K562 (cell line): ENCODE data around the gene ZBTB20. TPM values are rescaled to one million over a fixed set of nuclear protein-coding genes. Genes with fewer than 3 reads are reported as not detected.

Source experiments
- ATAC-seq: fragments of 200-7000 bp; cut with Tn5 transposase; 3 replicates; pipeline ENCODE4 v1.9.1; 2020; ENCODE audit warnings: moderate library complexity
- BruUV-seq: library from RNA; stranded (reverse); fragments of 400-500 nt; replicated peaks from 2 replicates; lab custom pipeline; 2021; lab: Mats Ljungman, UMichigan
- CTCF ChIA-PET: fragments of 300-600 bp; formaldehyde crosslinking; extraction: SDS; loops from one replicate; lab custom pipeline; 2021; ENCODE audit warnings: low intra/inter-chr PET ratio; lab: Yijun Ruan, JAX
- POLR2A ChIA-PET: fragments of 300-600, 350-650 bp; sonication (Branson Sonifier 250); formaldehyde crosslinking; extraction: SDS; loops from one replicate; lab custom pipeline; 2021; ENCODE audit warnings: antibody characterized with exemption, inconsistent platforms; lab: Yijun Ruan, JAX
- DNase-seq, 4 experiments: peaks; one replicate each; pipeline versions ENCODE4 v3.0.0 to v3.0.0-alpha.2; 2011 to 2018; ENCODE audit warnings: low spot score in 3 of 4, mixed read lengths in 3 of 4; ENCODE audit errors: extremely low read depth in 1 of 4
- FAIRE-seq: peaks from 2 replicates; lab custom pipeline; 2011; peaks lifted over from hg19 to GRCh38; lab: Jason Lieb, UNC
- H2AFZ ChIP-seq: 2 replicates; pipeline ENCODE4 v1.6.0; 2011; ENCODE audit warnings: low read depth, low read length, control low read depth, inconsistent platforms
- H3K27ac ChIP-seq: fragments of 200-600 bp; 3 replicates; pipeline ENCODE4 v1.8.0; 2011; ENCODE audit warnings: low read depth, mild to moderate bottlenecking, control low read depth, inconsistent platforms, low read length, moderate library complexity, mixed read lengths; ENCODE audit errors: extremely low read depth
- H3K27me3 ChIP-seq, 2 experiments: fragments of 300-600 bp in 1 of 2; 2 replicates in 1 of 2; 3 replicates in 1 of 2; pipeline versions ENCODE4 v1.6.0 to v1.8.0; 2011; ENCODE audit warnings: inconsistent platforms in 2 of 2, low read length in 2 of 2, mild to moderate bottlenecking in 1 of 2, mixed read lengths in 1 of 2, moderate library complexity in 1 of 2; ENCODE audit not compliant: control insufficient read depth in 2 of 2, insufficient read depth in 2 of 2
- H3K36me3 ChIP-seq: fragments of 300-600 bp; 3 replicates; pipeline ENCODE4 v1.8.0; 2011; ENCODE audit warnings: mild to moderate bottlenecking, low read length, inconsistent platforms; ENCODE audit not compliant: control insufficient read depth, insufficient read depth
- H3K4me1 ChIP-seq, 2 experiments: fragments of 200-600 bp in 1 of 2; replicated peaks in 1 of 2; 2 replicates in 1 of 2; 3 replicates in 1 of 2; pipeline versions ENCODE4 v1.5.1 to v1.8.0; 2011; ENCODE audit warnings: inconsistent platforms in 2 of 2, low read length in 2 of 2, mild to moderate bottlenecking in 1 of 2, mixed read lengths in 1 of 2, moderate library complexity in 1 of 2; ENCODE audit not compliant: control insufficient read depth in 2 of 2, insufficient read depth in 2 of 2
- H3K4me2 ChIP-seq: 2 replicates; pipeline ENCODE4 v1.6.1; 2011; ENCODE audit warnings: low read length, control low read depth, inconsistent platforms, mixed read lengths; ENCODE audit not compliant: insufficient read depth
- H3K4me3 ChIP-seq: fragments of 200-600 bp; sonication (generic), shearing (Covaris generic); 2 replicates; pipeline ENCODE4 v1.5.1; 2016; ENCODE audit warnings: control low read depth, inconsistent platforms
- H3K79me2 ChIP-seq: fragments of 200-600 bp; 3 replicates; pipeline ENCODE4 v1.8.0; 2011; ENCODE audit warnings: low read length, inconsistent platforms; ENCODE audit not compliant: control insufficient read depth, insufficient read depth
- H3K9ac ChIP-seq, 2 experiments: 2 replicates each; pipeline versions ENCODE4 v1.6.0 to v1.6.1; 2011; ENCODE audit warnings: low read depth in 2 of 2, low read length in 2 of 2, control low read depth in 1 of 2, inconsistent platforms in 1 of 2, mild to moderate bottlenecking in 1 of 2, mixed read lengths in 1 of 2; ENCODE audit not compliant: insufficient read depth in 1 of 2
- H3K9me1 ChIP-seq: one replicate; pipeline ENCODE4 v1.6.0; 2011; ENCODE audit warnings: inconsistent platforms, mild to moderate bottlenecking, low read length, moderate library complexity; ENCODE audit not compliant: control insufficient read depth, insufficient read depth
- H3K9me3 ChIP-seq: replicated peaks from 2 replicates; pipeline ENCODE4 v1.5.1; 2011; ENCODE audit warnings: low read depth, low read length, inconsistent platforms; ENCODE audit not compliant: control insufficient read depth, insufficient read depth
- H4K20me1 ChIP-seq: replicated peaks from 2 replicates; pipeline ENCODE4 v1.6.1; 2011; ENCODE audit warnings: low read length, inconsistent platforms, mixed read lengths; ENCODE audit not compliant: control insufficient read depth, insufficient read depth
- DIDO1 ChIP-seq: fragments of 450-650 bp; IDR thresholded peaks from 2 replicates; pipeline ENCODE4 v1.6.1; 2016; ENCODE audit warnings: low read depth, missing biosample characterization, missing genetic modification characterization
- GATA2 ChIP-seq: sonication (generic); formaldehyde crosslinking; IDR thresholded peaks from 2 replicates; pipeline ENCODE4 v1.4.0; 2020; ENCODE audit warnings: mild to moderate bottlenecking, missing genetic modification reagents
- HDAC6 ChIP-seq: IDR thresholded peaks from 2 replicates; pipeline ENCODE4 v1.6.1; 2012; ENCODE audit warnings: low read depth, mild to moderate bottlenecking, control low read depth, inconsistent platforms, low read length, moderate library complexity
- KAT7 ChIP-seq: sonication (generic); formaldehyde crosslinking; IDR thresholded peaks from 2 replicates; pipeline ENCODE4 v1.8.0; 2022; ENCODE audit warnings: missing genetic modification reagents, mild to moderate bottlenecking, borderline replicate concordance
- MAFF ChIP-seq: IDR thresholded peaks from 2 replicates; pipeline ENCODE4 v1.6.1; 2012; ENCODE audit warnings: low read length, improper control_type of control experiment
- NR2C1 ChIP-seq, 2 experiments: fragments of 450-650 bp; IDR thresholded peaks; 2 replicates each; pipeline ENCODE4 v1.6.1; 2017; ENCODE audit warnings: mild to moderate bottlenecking in 2 of 2, antibody characterized with exemption in 1 of 2, inconsistent platforms in 1 of 2, missing compliant biosample characterization in 1 of 2, missing genetic modification characterization in 1 of 2
- PCBP1 ChIP-seq: fragments of 200-400 bp; formaldehyde crosslinking; IDR thresholded peaks from 2 replicates; pipeline ENCODE4 v1.6.1; 2018; ENCODE audit warnings: mild to moderate bottlenecking, low read depth, low read length; ENCODE audit not compliant: poor library complexity, severe bottlenecking
- TAF9B ChIP-seq: fragments of 450-650 bp; IDR thresholded peaks from 2 replicates; pipeline ENCODE4 v1.6.1; 2018; ENCODE audit warnings: mild to moderate bottlenecking; ENCODE audit not compliant: partially characterized antibody
- ZBTB33 ChIP-seq: sonication (generic); formaldehyde crosslinking; IDR thresholded peaks from 2 replicates; pipeline ENCODE4 v1.8.1; 2023; ENCODE audit warnings: mild to moderate bottlenecking, missing genetic modification reagents
- ZZZ3 ChIP-seq: fragments of 450-650 bp; IDR thresholded peaks from 2 replicates; pipeline ENCODE4 v1.6.1; 2016; ENCODE audit warnings: antibody characterized with exemption, mild to moderate bottlenecking, moderate library complexity
- in situ Hi-C: fragments of 300-500 bp; cut with MboI; formaldehyde crosslinking; loops from 4 replicates; pipeline ENCODE4 v1.15.0; 2018; ENCODE audit warnings: inconsistent platforms, mixed read lengths
- intact Hi-C: fragments of 100-400 bp; cut with micrococcal nuclease; formaldehyde crosslinking; loops from 2 replicates; pipeline ENCODE4 v1.14.2; 2022
- polyA plus RNA-seq, 8 experiments: library from polyadenylated mRNA; depleted of rRNA in 4 of 8; stranded (reverse) in 5 of 8; unstranded in 3 of 8; fragments of >200 nt; fragmentation: Nextera tagmentation in 2 of 8; fragmentation: Illumina TruSeq in 1 of 8; extraction: Ambion mirVana in 2 of 8; extraction: Trizol in 1 of 8; gene quantifications; 2 replicates each; pipeline versions ENCODE4 v1.2.1 to v1.2.3, GENCODE V29; 2011 to 2014; ENCODE audit warnings: inconsistent platforms in 1 of 8, missing spikeins in 1 of 8
- total RNA-seq, 7 experiments: library from RNA; depleted of rRNA in 6 of 7; stranded (reverse); fragments of >200 nt in 6 of 7; fragmentation: Illumina TruSeq in 2 of 7; extraction: Trizol in 2 of 7; gene quantifications; 2 replicates each; pipeline versions ENCODE4 v1.2.1 to v1.2.3, GENCODE V29; 2011 to 2021; ENCODE audit warnings: low replicate concordance in 1 of 7
- TF ChIP-seq, protein P1 (sequence below): fragments of 450-650 bp; IDR thresholded peaks from 2 replicates; pipeline ENCODE4 v1.6.1; 2016; ENCODE audit warnings: low read depth
- TF ChIP-seq, protein P2 (sequence below): fragments of 450-650 bp; formaldehyde crosslinking; IDR thresholded peaks from 2 replicates; pipeline ENCODE4 v1.4.0; 2020; ENCODE audit warnings: mild to moderate bottlenecking, moderate library complexity

The ZBTB20 gene
- total and polyA plus RNA-seq, 9 of the 15 experiments (the other 6 are each of a cell fraction or from before 2014, with no cell fraction given), result 0.17 to 1.7 (median 0.45) TPM

GRCh38 chr3:114760679-114761078 is 386.4 kb downstream of the ZBTB20 start:
- ChIA-PET POLR2A (no interaction called here), CTCF (no interaction called here)
- no peak overlapping the region for H3K4me2 ChIP-seq
- H3K4me3 ChIP-seq, result no peak overlapping the region
- H3K4me1 ChIP-seq, result no peaks in the 10 kb centered on the region
- no peaks in the 10 kb centered on the region for H3K27me3 ChIP-seq
- no peak overlapping the region for H3K27ac ChIP-seq
- no peak for ATAC-seq
- H4K20me1 ChIP-seq, result no peaks in the 10 kb centered on the region
- intact Hi-C loops (no loop called here), in situ Hi-C loops (no loop called here)
- no peaks in the 10 kb centered on the region for H3K79me2 ChIP-seq
- no peaks in the 10 kb centered on the region for H3K9me1 ChIP-seq
- no TSS peak for BruUV-seq
- H3K9ac ChIP-seq, result no peak overlapping the region
- DNase-seq, result no peak
- FAIRE-seq, result no peak
- no peak overlapping the region for H2AFZ ChIP-seq
- H3K9me3 ChIP-seq, result no peaks in the 10 kb centered on the region; the same call in 1 of the 2 replicates
- H3K36me3 ChIP-seq, result no peaks in the 10 kb centered on the region
- TF ChIP-seq PCBP1 (no peak), MAFF (no peak), ZBTB33 (CRISPR knock-in tag) (no peak), GATA2 (CRISPR knock-in tag) (no peak), TAF9B (no peak), HDAC6 (no peak), DIDO1 (tag) (no peak), NR2C1 (IDR thresholded peaks at IDR 0.05) (no peak), NR2C1 (tag; IDR thresholded peaks at IDR 0.05) (no peak), KAT7 (CRISPR knock-in tag) (no peak), ZZZ3 (no peak)
- TF ChIP-seq, protein P1, sequence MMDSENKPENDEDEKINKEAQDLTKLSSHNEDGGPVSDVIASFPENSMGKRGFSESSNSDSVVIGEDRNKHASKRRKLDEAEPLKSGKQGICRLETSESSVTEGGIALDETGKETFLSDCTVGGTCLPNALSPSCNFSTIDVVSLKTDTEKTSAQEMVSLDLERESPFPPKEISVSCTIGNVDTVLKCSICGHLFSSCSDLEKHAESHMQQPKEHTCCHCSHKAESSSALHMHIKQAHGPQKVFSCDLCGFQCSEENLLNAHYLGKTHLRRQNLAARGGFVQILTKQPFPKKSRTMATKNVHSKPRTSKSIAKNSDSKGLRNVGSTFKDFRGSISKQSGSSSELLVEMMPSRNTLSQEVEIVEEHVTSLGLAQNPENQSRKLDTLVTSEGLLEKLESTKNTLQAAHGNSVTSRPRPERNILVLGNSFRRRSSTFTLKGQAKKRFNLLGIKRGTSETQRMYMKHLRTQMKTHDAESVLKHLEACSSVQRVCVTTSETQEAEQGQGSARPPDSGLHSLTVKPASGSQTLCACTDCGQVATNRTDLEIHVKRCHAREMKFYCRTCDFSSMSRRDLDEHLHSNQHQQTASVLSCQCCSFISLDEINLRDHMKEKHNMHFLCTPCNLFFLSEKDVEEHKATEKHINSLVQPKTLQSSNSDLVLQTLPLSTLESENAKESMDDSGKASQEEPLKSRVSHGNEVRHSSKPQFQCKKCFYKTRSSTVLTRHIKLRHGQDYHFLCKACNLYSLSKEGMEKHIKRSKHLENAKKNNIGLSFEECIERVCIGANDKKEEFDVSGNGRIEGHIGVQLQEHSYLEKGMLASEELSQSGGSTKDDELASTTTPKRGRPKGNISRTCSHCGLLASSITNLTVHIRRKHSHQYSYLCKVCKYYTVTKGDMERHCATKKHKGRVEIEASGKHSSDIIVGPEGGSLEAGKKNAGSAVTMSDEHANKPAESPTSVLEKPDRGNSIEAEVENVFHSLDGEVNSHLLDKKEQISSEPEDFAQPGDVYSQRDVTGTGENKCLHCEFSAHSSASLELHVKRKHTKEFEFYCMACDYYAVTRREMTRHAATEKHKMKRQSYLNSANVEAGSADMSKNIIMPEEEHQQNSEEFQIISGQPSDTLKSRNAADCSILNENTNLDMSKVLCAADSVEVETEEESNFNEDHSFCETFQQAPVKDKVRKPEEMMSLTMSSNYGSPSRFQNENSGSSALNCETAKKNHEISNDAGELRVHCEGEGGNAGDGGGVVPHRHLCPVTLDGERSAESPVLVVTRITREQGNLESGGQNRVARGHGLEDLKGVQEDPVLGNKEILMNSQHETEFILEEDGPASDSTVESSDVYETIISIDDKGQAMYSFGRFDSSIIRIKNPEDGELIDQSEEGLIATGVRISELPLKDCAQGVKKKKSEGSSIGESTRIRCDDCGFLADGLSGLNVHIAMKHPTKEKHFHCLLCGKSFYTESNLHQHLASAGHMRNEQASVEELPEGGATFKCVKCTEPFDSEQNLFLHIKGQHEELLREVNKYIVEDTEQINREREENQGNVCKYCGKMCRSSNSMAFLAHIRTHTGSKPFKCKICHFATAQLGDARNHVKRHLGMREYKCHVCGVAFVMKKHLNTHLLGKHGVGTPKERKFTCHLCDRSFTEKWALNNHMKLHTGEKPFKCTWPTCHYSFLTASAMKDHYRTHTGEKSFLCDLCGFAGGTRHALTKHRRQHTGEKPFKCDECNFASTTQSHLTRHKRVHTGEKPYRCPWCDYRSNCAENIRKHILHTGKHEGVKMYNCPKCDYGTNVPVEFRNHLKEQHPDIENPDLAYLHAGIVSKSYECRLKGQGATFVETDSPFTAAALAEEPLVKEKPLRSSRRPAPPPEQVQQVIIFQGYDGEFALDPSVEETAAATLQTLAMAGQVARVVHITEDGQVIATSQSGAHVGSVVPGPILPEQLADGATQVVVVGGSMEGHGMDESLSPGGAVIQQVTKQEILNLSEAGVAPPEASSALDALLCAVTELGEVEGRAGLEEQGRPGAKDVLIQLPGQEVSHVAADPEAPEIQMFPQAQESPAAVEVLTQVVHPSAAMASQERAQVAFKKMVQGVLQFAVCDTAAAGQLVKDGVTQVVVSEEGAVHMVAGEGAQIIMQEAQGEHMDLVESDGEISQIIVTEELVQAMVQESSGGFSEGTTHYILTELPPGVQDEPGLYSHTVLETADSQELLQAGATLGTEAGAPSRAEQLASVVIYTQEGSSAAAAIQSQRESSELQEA, result no peak
- TF ChIP-seq, protein P2, sequence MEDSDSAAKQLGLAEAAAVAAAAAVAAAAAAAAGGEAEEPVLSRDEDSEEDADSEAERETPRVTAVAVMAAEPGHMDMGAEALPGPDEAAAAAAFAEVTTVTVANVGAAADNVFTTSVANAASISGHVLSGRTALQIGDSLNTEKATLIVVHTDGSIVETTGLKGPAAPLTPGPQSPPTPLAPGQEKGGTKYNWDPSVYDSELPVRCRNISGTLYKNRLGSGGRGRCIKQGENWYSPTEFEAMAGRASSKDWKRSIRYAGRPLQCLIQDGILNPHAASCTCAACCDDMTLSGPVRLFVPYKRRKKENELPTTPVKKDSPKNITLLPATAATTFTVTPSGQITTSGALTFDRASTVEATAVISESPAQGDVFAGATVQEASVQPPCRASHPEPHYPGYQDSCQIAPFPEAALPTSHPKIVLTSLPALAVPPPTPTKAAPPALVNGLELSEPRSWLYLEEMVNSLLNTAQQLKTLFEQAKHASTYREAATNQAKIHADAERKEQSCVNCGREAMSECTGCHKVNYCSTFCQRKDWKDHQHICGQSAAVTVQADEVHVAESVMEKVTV (CRISPR knock-in tag), result no peak
